Spleen (tissue), 13 donors: ENCODE results near the gene RAB13. TPM values are rescaled to one million over a fixed set of nuclear protein-coding genes. Genes with fewer than 3 reads are reported as not detected.
A peak's percentile ranks its signal among the peaks of the same experiment; 100 is the strongest.
"Not testable (repeated sequence)": the region's sequence is repeated elsewhere in the genome, so short reads cannot be mapped to it uniquely, and the experiment has no call there.

ENCODE experiments used
- DNase-seq: peaks from one replicate; pipeline ENCODE4 v3.0.0-alpha.2; 2020
- H3K27ac ChIP-seq, 8 donors: fragments of 200-600 bp; sonication (generic) in 7 of 8; 1 replicate in 4 of 8; 2 replicates in 4 of 8; pipeline versions ENCODE4 v1.5.0 to v1.8.0; 2016 to 2021; ENCODE audit warnings: inconsistent platforms in 4 of 8, mild to moderate bottlenecking in 4 of 8, moderate library complexity in 1 of 8
- H3K27me3 ChIP-seq, 7 donors: fragments of 200-600 bp; sonication (generic) in 6 of 7; replicated peaks in 1 of 7; 1 replicate in 4 of 7; 2 replicates in 3 of 7; pipeline versions ENCODE4 v1.5.0 to v1.8.0; 2016 to 2021; ENCODE audit warnings: inconsistent platforms in 3 of 7, mild to moderate bottlenecking in 1 of 7
- H3K36me3 ChIP-seq, 6 donors: fragments of 200-600 bp; sonication (generic) in 5 of 6; 1 replicate in 4 of 6; 2 replicates in 2 of 6; pipeline versions ENCODE4 v1.5.0 to v1.8.0; 2016 to 2021; ENCODE audit warnings: inconsistent platforms in 2 of 6
- H3K4me1 ChIP-seq, 6 donors: fragments of 200-600 bp; sonication (generic) in 5 of 6; 1 replicate in 3 of 6; 2 replicates in 3 of 6; pipeline versions ENCODE4 v1.5.0 to v1.8.0; 2016 to 2021; ENCODE audit warnings: inconsistent platforms in 3 of 6
- H3K4me3 ChIP-seq, 8 donors: fragments of 200-600 bp; sonication (generic) in 7 of 8; 1 replicate in 4 of 8; 2 replicates in 4 of 8; pipeline versions ENCODE4 v1.5.0 to v1.8.0; 2016 to 2021; ENCODE audit warnings: inconsistent platforms in 4 of 8, mild to moderate bottlenecking in 4 of 8, moderate library complexity in 2 of 8
- H3K9me3 ChIP-seq, 8 donors: fragments of 200-600 bp; sonication (generic) in 7 of 8; 1 replicate in 4 of 8; 2 replicates in 4 of 8; pipeline versions ENCODE4 v1.5.0 to v1.8.0; 2016 to 2021; ENCODE audit warnings: inconsistent platforms in 4 of 8
- POLR2A ChIP-seq, 3 donors: fragments of 450-650 bp; IDR thresholded peaks; one replicate each; pipeline ENCODE4 v1.5.1; 2017; ENCODE audit warnings: antibody characterized with exemption in 3 of 3, mild to moderate bottlenecking in 1 of 3
- POLR2AphosphoS5 ChIP-seq, 3 donors: sonication (generic); formaldehyde crosslinking; IDR thresholded peaks; one replicate each; pipeline ENCODE4 v1.5.1; 2017; ENCODE audit warnings: antibody characterized with exemption in 3 of 3
- whole genome bisulfite sequencing, 5 donors: extraction: QIAGEN DNeasy Blood & Tissue Kit in 3 of 5; methylation state at CpG; one replicate each; pipeline versions ENCODE4 v1.1.5 to v1.1.7; 2013 to 2018; 5-methylcytosine and 5-hydroxymethylcytosine counted together
- intact Hi-C: fragments of 100-400 bp; cut with DNase I; formaldehyde crosslinking; loops from one replicate; pipeline ENCODE4 v1.15.0; 2023; ENCODE audit warnings: low total_unique reads
- long read RNA-seq, 2 donors: transcript quantifications; one replicate each; lab custom pipeline, GENCODE V29; 2026
- polyA plus RNA-seq, 3 donors: library from polyadenylated mRNA; stranded (reverse); fragments of 200-250 nt; gene quantifications; one replicate each; pipeline ENCODE4 v1.2.1, GENCODE V29; 2013
- total RNA-seq, 7 donors: library from RNA; depleted of rRNA in 3 of 7; stranded (reverse); fragments of >200 nt in 3 of 7; fragmentation: NEBNext Ultra II Directional in 4 of 7; extraction: Animal tissue kit (Norgen Biotek cat#: 25700) in 4 of 7; gene quantifications; one replicate each; pipeline versions ENCODE4 v1.1.0 to v1.2.1, GENCODE V29; 2016 to 2021
- TF ChIP-seq, protein P1 (sequence below), 11 experiments: fragments of 200-600 bp in 7 of 11; fragments of 450-650 bp in 4 of 11; sonication (generic) in 4 of 11; IDR thresholded peaks in 8 of 11; conservative IDR thresholded peaks in 3 of 11; 1 replicate in 7 of 11; 2 replicates in 4 of 11; pipeline versions ENCODE4 v1.4.0 to v1.8.0; 2016 to 2021; ENCODE audit warnings: antibody characterized with exemption in 11 of 11, inconsistent platforms in 4 of 11, mild to moderate bottlenecking in 1 of 11
- donor health status: healthy with polysubstance abuse.
- donor health status: DM: no; HTN: no; CAD: no; lungs with moderate emphysema.
- donor health status: DM: no; HTN: no; CAD: no.
- donor health status: Bipolar disorder and iron deficiency.
- donor health status: healthy.
- donor health status: DM: no; HTN: no; CAD: no.
- donor health status: DM: yes; HTN: yes; CAD: no.

The RAB13 gene
- total RNA-seq (100 to 1,000 TPM in 1 of 7 donors, 10 to 100 TPM in 6; 31.8 to 115 (median 49.4) TPM), polyA plus RNA-seq (100 to 1,000 TPM in 1 of 3 donors, 10 to 100 TPM in 2; 94.9 to 111 (median 98.1) TPM)
- long read RNA-seq, donor 1, transcript RAB13-201 (8 exons, 1,176 nt), result major isoform, 113 of 302 reads
- long read RNA-seq, donor 1, partial matches to known transcripts, result 188 of 302 reads
- long read RNA-seq, donor 1, other reads (novel, unspliced or antisense), result 0 of 302 reads
- long read RNA-seq, donor 2, transcript RAB13-201 (8 exons, 1,176 nt), result major isoform, 64 of 515 reads
- long read RNA-seq, donor 2, partial matches to known transcripts, result 190 of 515 reads
- long read RNA-seq, donor 2, other reads (novel, unspliced or antisense), result 258 of 515 reads

DNA sequence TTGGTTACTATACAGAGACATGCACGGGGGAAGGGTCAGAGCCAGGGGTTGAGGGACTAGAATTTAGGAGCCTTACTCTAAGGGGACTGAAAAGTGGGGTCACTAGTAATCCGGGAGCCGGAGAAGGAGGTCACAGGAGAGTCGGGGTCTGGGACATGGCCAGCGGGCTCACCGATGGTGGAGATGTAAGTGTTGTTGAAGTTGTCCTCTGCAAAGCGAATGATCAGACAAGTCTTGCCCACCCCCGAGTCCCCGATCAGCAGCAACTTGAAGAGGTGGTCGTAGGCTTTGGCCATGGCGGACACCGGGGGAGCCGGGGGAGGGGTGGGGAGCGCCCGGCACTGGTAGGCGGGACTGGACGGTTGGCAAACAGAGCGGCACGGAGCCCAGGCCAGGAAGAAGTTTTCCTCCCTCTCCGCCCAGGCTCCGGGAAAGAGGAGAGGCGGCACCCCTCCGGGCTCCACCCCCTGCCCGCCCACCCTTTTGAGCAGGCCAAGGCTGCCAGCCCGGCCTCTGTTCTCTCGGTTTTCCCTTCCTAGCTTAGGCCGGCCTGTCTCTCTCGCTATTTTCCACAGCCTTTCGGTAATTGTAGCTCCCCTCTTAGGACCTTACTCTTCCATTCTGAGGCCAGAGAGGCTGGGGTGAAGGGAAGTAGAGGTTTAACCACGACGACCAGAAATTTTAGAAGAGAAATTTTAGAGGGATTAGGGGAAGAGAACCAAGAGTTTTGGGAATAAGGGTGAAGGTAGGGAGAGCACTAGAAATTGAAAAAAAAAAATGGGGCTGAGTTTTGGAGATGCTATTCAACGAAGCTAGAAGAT lies at the start of gene RAB13:
RAB13 (minus strand) TSS at position 399 of the 821 bp plus-strand sequence; CDS start at position 296, 103 bp downstream.
- Histone ChIP-seq H3K36me3 (peaks cover 0 to 16% (median 0%) of the 10 kb centered on the region in 6 donors), H3K27ac (peak within 1 kb of the TSS; percentile 66 to 91 (median 84)), H3K9me3 (no peaks in the 10 kb centered on the region), H3K27me3 (no peaks in the 10 kb centered on the region), H3K4me3 (peak within 1 kb of the TSS; percentile 29 to 72 (median 48)), H3K4me1 (peaks cover 21 to 75% (median 56%) of the 10 kb centered on the region in 6 donors)
- 4 to 12% (median 9%) methylated on average over 27 to 32 of the region's 32 CpGs for WGBS, 5 donors
- DNase-seq, result peak; percentile 88
- TF ChIP-seq POLR2AphosphoS5 (IDR thresholded peaks at IDR 0.05) (peak; percentile 61 to 83 (median 83)), POLR2A (IDR thresholded peaks at IDR 0.05) (peak in 1 of 3 donors; percentile 20)
- TF ChIP-seq, protein P1, sequence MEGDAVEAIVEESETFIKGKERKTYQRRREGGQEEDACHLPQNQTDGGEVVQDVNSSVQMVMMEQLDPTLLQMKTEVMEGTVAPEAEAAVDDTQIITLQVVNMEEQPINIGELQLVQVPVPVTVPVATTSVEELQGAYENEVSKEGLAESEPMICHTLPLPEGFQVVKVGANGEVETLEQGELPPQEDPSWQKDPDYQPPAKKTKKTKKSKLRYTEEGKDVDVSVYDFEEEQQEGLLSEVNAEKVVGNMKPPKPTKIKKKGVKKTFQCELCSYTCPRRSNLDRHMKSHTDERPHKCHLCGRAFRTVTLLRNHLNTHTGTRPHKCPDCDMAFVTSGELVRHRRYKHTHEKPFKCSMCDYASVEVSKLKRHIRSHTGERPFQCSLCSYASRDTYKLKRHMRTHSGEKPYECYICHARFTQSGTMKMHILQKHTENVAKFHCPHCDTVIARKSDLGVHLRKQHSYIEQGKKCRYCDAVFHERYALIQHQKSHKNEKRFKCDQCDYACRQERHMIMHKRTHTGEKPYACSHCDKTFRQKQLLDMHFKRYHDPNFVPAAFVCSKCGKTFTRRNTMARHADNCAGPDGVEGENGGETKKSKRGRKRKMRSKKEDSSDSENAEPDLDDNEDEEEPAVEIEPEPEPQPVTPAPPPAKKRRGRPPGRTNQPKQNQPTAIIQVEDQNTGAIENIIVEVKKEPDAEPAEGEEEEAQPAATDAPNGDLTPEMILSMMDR (IDR thresholded peaks at IDR 0.05 in 8 of 11, conservative IDR thresholded peaks at IDR 0.05 in 3 of 11), result no peak
- intact Hi-C loops, result no loop called here

DNA sequence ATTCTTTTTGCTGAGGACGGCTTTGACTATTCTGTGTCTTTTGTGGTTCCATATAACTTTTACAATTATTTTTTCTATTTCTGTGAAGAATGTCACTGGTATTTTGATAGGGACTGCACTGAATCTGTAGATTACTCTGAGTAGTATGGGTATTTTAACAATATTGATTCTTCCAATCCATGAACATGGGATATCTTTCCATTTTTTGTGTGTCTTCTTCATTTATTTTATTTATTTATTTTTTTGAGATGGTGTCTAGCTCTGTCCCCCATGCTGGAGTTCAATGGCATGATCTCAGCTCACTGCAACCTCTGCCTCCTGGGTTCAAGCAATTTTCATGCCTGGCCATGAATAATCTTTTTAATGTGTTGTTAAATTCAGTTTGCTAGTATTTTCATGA lies 47.6 kb upstream of the RAB13 start:
- DNase-seq, intact Hi-C loops, H3K27me3 ChIP-seq, H3K36me3 ChIP-seq, H3K4me1 ChIP-seq, H3K4me3 ChIP-seq, H3K27ac ChIP-seq: not testable (repeated sequence)
- 89 to 100% (median 98%) methylated on average over 1 of the region's 1 CpG for WGBS, 5 donors
- peaks cover 0 to 12% (median 0%) of the 10 kb centered on the region in 8 donors for H3K9me3 ChIP-seq

DNA sequence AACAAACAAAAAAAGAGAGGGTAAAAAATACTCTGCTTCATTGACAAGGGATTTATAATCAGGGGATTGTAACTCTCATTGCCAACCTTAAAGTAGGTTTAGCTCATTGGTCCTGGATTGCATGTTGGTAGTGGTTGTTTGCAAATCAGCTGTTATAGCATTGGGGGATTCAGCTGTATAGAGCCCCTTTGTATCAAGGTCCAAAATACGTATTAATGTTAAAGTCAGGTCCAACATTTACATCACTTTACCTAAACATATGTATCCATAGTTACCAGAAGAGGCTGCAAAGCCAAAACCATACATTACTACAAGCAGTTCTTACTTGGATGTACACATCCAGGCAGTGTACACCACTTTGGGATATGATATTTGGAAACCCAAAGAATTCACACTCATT lies 33.8 kb upstream of the RAB13 start:
- Histone ChIP-seq H3K9me3 (no peaks in the 10 kb centered on the region), H3K36me3 (no peaks in the 10 kb centered on the region), H3K27ac (no peak overlapping the region), H3K4me1 (no peaks in the 10 kb centered on the region), H3K4me3 (no peak overlapping the region), H3K27me3 (no peaks in the 10 kb centered on the region)
- DNase-seq, result no peak
- WGBS, 5 donors, result 82 to 95% (median 88%) methylated on average over 1 of the region's 1 CpG
- TF ChIP-seq POLR2A (IDR thresholded peaks at IDR 0.05), result no peak
- no peak for TF ChIP-seq POLR2AphosphoS5 (IDR thresholded peaks at IDR 0.05)
- TF ChIP-seq, protein P1 (IDR thresholded peaks at IDR 0.05 in 8 of 11, conservative IDR thresholded peaks at IDR 0.05 in 3 of 11), result no peak
- intact Hi-C loops, result loop anchor here (10.0 kb wide), 1 partner anchor 125 kb away; no protein-coding TSS in a partner anchor

DNA sequence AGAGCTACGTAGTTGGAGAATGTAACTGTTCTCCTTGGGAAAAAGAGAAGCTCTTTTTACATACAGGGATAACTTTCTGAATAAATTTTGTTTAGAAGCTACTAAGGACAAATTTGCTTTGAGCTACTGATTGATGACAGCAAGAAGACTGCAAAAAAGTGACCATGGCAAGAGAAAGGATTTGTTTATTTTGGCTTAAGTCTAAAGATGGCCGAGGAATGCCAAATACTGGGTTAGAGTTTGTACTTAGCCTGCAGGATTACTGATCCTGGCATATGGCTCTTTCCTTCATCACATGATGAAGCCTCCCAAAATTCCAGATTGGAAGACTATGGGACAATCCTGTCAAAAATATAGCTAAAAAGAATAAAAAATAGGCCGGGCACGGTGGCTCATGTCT lies 33.1 kb upstream of the RAB13 start:
- intact Hi-C loops, result loop anchor here (10.0 kb wide), 1 partner anchor 126 kb away; no protein-coding TSS in a partner anchor
- H3K4me1 ChIP-seq, result no peaks in the 10 kb centered on the region
- 88 to 98% (median 93%) methylated on average over 4 of the region's 4 CpGs for WGBS, 5 donors
- TF ChIP-seq POLR2AphosphoS5 (IDR thresholded peaks at IDR 0.05), result no peak
- no peak for TF ChIP-seq POLR2A (IDR thresholded peaks at IDR 0.05)
- TF ChIP-seq, protein P1 (IDR thresholded peaks at IDR 0.05 in 8 of 11, conservative IDR thresholded peaks at IDR 0.05 in 3 of 11), result no peak
- no peaks in the 10 kb centered on the region for H3K9me3 ChIP-seq
- H3K36me3 ChIP-seq, result no peaks in the 10 kb centered on the region
- no peaks in the 10 kb centered on the region for H3K27me3 ChIP-seq
- H3K4me3 ChIP-seq, result no peak overlapping the region
- no peak for DNase-seq
- no peak overlapping the region for H3K27ac ChIP-seq
